PC-9 (cell line): ENCODE data around the gene ATP2C2. TPM values are rescaled to one million over a fixed set of nuclear protein-coding genes. Genes with fewer than 3 reads are reported as not detected.

Experiments used
- BruUV-seq: library from RNA; stranded (reverse); fragments of 400-500 nt; replicated peaks from 2 replicates; lab custom pipeline; 2021; lab: Mats Ljungman, UMichigan
- CTCF ChIA-PET: fragments of 300-600 bp; sonication (Branson Sonifier 250); formaldehyde crosslinking; loops from one replicate; lab custom pipeline; 2022; ENCODE audit warnings: antibody characterized with exemption; lab: Charles Lee
- POLR2A ChIA-PET: fragments of 300-600 bp; sonication (Branson Sonifier 250); formaldehyde crosslinking; loops from one replicate; lab custom pipeline; 2022; ENCODE audit warnings: antibody characterized with exemption; ENCODE audit not compliant: unreplicated experiment; lab: Charles Lee
- DNase-seq, 2 experiments: peaks; one replicate each; pipeline versions ENCODE4 v3.0.0 to v3.0.0-alpha.2; 2015 to 2022; ENCODE audit warnings: mixed read lengths in 1 of 2
- H2AFZ ChIP-seq: fragments of 200-600 bp; sonication (generic); 2 replicates; pipeline ENCODE4 v1.8.1; 2017; ENCODE audit warnings: antibody characterized with exemption
- H3F3A ChIP-seq: fragments of 200-600 bp; sonication (generic); 2 replicates; pipeline ENCODE4 v1.8.1; 2017; ENCODE audit warnings: antibody characterized with exemption, mild to moderate bottlenecking, low read depth; ENCODE audit not compliant: insufficient read depth
- H3K27ac ChIP-seq: fragments of 200-600 bp; sonication (generic); 2 replicates; pipeline ENCODE4 v1.6.1; 2016; ENCODE audit warnings: mixed run types
- H3K27me3 ChIP-seq: fragments of 200-600 bp; sonication (generic); 2 replicates; pipeline ENCODE4 v1.6.1; 2016; ENCODE audit warnings: low read depth, mixed run types; ENCODE audit not compliant: insufficient read depth
- H3K36me3 ChIP-seq: fragments of 200-600 bp; sonication (generic); 2 replicates; pipeline ENCODE4 v1.6.1; 2016; ENCODE audit warnings: low read depth, mixed run types
- H3K4me1 ChIP-seq: fragments of 200-600 bp; sonication (generic); replicated peaks from 2 replicates; pipeline ENCODE4 v1.6.1; 2016; ENCODE audit warnings: mixed run types; ENCODE audit not compliant: insufficient read depth
- H3K4me2 ChIP-seq: fragments of 200-600 bp; sonication (generic); 2 replicates; pipeline ENCODE4 v1.6.1; 2017; ENCODE audit warnings: mixed run types
- H3K4me3 ChIP-seq: fragments of 200-600 bp; sonication (generic); 2 replicates; pipeline ENCODE4 v1.6.1; 2016; ENCODE audit warnings: mixed run types
- H3K79me2 ChIP-seq: fragments of 200-600 bp; sonication (generic); 2 replicates; pipeline ENCODE4 v1.6.1; 2017; ENCODE audit warnings: low read depth, mixed run types
- H3K9me2 ChIP-seq: fragments of 200-600 bp; sonication (generic); 2 replicates; pipeline ENCODE4 v1.8.1; 2017; ENCODE audit warnings: mild to moderate bottlenecking; ENCODE audit not compliant: insufficient read depth
- H3K9me3 ChIP-seq: fragments of 200-600 bp; sonication (generic); 2 replicates; pipeline ENCODE4 v1.8.1; 2016; ENCODE audit warnings: low read depth; ENCODE audit not compliant: insufficient read depth
- H4K20me1 ChIP-seq: fragments of 200-600 bp; sonication (generic); 2 replicates; pipeline ENCODE4 v1.8.1; 2017; ENCODE audit not compliant: insufficient read depth
- EZH2 ChIP-seq: fragments of 200-600 bp; sonication (generic); IDR thresholded peaks from 2 replicates; pipeline ENCODE4 v1.8.0; 2017; ENCODE audit warnings: antibody characterized with exemption, low read depth
- intact Hi-C: fragments of 100-400 bp; cut with micrococcal nuclease; formaldehyde crosslinking; loops from one replicate; pipeline ENCODE4 v1.10.0; 2022; ENCODE audit not compliant: unreplicated experiment
- total RNA-seq: library from RNA; stranded (reverse); gene quantifications from 2 replicates; pipeline ENCODE4 v1.2.3, GENCODE V29; 2021
- TF ChIP-seq, protein P1 (sequence below): fragments of 200-600 bp; sonication (generic); conservative IDR thresholded peaks from 2 replicates; pipeline ENCODE4 v1.6.1; 2017; ENCODE audit warnings: mixed run types, antibody characterized with exemption, mild to moderate bottlenecking, moderate library complexity

Gene ATP2C2
- total RNA-seq, 1 experiment from 2014 or later = 17.2 TPM

DNA sequence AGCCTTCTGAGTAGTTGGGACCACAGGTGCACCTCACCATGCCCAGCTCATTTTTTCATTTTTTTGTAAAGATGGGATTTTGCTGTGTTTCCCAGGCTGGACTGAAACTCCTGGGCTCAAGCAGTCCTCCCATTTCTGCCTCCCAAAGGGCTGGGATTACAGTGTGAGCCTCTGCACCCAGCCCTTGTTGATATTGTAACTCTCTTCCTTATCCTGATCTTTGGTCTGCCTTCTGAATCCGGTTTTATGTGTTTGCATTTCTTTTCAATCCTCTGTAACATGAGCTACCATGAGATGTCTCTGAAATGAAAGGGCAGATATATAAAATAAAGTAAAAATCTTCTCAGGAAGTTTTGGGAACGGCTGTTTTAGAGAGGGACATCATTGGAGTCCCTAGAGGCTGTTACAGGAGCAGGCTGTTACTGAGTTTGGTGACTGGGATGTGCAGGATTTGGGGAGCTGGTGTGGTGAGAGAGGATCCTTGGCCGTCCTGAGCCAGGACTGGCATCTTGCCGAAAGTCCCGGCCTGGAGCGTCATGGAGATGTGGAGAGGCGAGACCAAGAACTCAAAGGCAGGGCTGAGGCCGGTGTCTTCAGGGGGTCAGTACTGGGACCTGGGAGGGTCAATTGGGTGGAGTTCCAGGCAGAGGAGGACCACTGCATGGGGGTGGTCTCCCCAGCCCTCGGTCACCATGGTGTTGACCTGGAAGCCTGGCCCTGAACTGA, 39.4 kb downstream of the ATP2C2 start:
- H3K4me2 ChIP-seq = no peak overlapping the region
- no TSS peak for BruUV-seq

DNA sequence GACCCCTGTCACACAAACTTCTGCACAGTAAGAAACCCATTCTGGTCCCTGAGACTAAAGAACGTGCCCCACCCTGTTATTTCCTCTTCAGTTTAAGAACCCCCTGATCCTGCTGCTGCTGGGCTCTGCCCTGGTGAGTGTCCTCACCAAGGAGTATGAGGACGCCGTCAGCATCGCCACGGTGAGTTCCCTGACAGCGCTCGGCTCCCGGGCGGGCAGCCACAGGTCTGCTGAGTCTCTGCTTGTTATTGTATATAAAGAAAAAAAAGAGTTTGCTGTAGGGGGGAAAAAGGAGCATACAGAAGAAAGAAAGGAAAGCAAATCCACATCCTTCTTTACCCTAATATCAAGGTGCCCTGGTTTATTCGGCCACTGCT, 40.0 kb downstream of the ATP2C2 start:
- H3K9me3 ChIP-seq = no peaks in the 10 kb centered on the region
- no peak for DNase-seq
- H3K79me2 ChIP-seq = no peaks in the 10 kb centered on the region
- no peaks in the 10 kb centered on the region for H4K20me1 ChIP-seq
- BruUV-seq = no TSS peak
- no peaks in the 10 kb centered on the region for H3K27me3 ChIP-seq
- peaks cover 8% of the 10 kb centered on the region; the same call in 1 of the 2 replicates for H3F3A ChIP-seq
- ChIA-PET CTCF (no interaction called here), POLR2A (no interaction called here)
- TF ChIP-seq EZH2 = no peak
- TF ChIP-seq, protein P1, sequence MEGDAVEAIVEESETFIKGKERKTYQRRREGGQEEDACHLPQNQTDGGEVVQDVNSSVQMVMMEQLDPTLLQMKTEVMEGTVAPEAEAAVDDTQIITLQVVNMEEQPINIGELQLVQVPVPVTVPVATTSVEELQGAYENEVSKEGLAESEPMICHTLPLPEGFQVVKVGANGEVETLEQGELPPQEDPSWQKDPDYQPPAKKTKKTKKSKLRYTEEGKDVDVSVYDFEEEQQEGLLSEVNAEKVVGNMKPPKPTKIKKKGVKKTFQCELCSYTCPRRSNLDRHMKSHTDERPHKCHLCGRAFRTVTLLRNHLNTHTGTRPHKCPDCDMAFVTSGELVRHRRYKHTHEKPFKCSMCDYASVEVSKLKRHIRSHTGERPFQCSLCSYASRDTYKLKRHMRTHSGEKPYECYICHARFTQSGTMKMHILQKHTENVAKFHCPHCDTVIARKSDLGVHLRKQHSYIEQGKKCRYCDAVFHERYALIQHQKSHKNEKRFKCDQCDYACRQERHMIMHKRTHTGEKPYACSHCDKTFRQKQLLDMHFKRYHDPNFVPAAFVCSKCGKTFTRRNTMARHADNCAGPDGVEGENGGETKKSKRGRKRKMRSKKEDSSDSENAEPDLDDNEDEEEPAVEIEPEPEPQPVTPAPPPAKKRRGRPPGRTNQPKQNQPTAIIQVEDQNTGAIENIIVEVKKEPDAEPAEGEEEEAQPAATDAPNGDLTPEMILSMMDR = no peak
- H3K4me2 ChIP-seq = no peak overlapping the region
- H3K36me3 ChIP-seq = peaks cover 3% of the 10 kb centered on the region; the same call in 1 of the 2 replicates
- no peak overlapping the region for H3K4me3 ChIP-seq
- H3K9me2 ChIP-seq = no peaks in the 10 kb centered on the region
- H2AFZ ChIP-seq = no peak overlapping the region
- no peak overlapping the region for H3K27ac ChIP-seq
- intact Hi-C loops = no loop called here
- no peaks in the 10 kb centered on the region for H3K4me1 ChIP-seq

More for the DNA sequence above, 39.4 kb downstream of the ATP2C2 start:
- POLR2A ChIA-PET = no interaction called here
- no peaks in the 10 kb centered on the region for H3K9me3 ChIP-seq
- no peaks in the 10 kb centered on the region for H3K79me2 ChIP-seq
- H3F3A ChIP-seq = peaks cover 8% of the 10 kb centered on the region; the same call in 1 of the 2 replicates
- intact Hi-C loops = no loop called here
- TF ChIP-seq EZH2 = no peak
- TF ChIP-seq, protein P1 = no peak
- no peak for DNase-seq
- H3K9me2 ChIP-seq = no peaks in the 10 kb centered on the region
- peaks cover 3% of the 10 kb centered on the region; the same call in 1 of the 2 replicates for H3K36me3 ChIP-seq
- H3K27me3 ChIP-seq = no peaks in the 10 kb centered on the region
- H3K27ac ChIP-seq = no peak overlapping the region
- H2AFZ ChIP-seq = no peak overlapping the region
- no peaks in the 10 kb centered on the region for H4K20me1 ChIP-seq
- CTCF ChIA-PET = no interaction called here
- H3K4me3 ChIP-seq = no peak overlapping the region
- no peaks in the 10 kb centered on the region for H3K4me1 ChIP-seq

DNA sequence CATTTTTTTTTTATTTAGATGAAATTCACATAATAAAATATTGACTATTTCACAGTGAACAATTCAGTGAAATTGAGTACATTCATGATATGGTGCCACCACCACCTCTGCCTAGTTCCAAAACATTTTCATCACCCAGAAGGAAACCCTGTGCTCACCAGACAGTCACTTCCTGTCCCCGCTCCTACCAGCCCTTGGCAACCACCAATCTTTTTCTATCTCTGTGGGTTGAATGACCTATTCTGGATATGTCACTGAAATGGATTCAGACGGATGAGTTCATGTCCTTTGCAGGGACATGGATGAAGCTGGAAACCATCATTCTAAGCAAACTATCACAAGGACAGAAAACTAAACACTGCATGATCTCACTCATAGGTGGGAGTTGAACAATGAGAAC, 40.5 kb downstream of the ATP2C2 start:
- Histone ChIP-seq H3F3A (peaks cover 6% of the 10 kb centered on the region; the same call in 1 of the 2 replicates), H2AFZ (no peak overlapping the region), H3K4me2 (no peak overlapping the region), H3K9me2 (no peaks in the 10 kb centered on the region), H3K36me3 (peaks cover 3% of the 10 kb centered on the region; the same call in 1 of the 2 replicates), H3K4me3 (no peak overlapping the region), H3K4me1 (no peaks in the 10 kb centered on the region), H3K79me2 (no peaks in the 10 kb centered on the region), H3K27ac (no peak overlapping the region), H3K9me3 (no peaks in the 10 kb centered on the region), H3K27me3 (no peaks in the 10 kb centered on the region), H4K20me1 (no peaks in the 10 kb centered on the region)
- intact Hi-C loops = no loop called here
- no peak for TF ChIP-seq EZH2
- ChIA-PET CTCF (no interaction called here), POLR2A (no interaction called here)
- BruUV-seq = no TSS peak
- DNase-seq = no peak
